Smooth muscle cell (in vitro differentiated cells): ENCODE measurements around the gene TLR9. TPM values are rescaled to one million over a fixed set of nuclear protein-coding genes. Genes with fewer than 3 reads are reported as not detected.

Source experiments
- DNase-seq: peaks from one replicate; lab custom pipeline; 2025; ENCODE audit not compliant: unreplicated experiment; lab: John Stamatoyannopoulos, UW
- H2AFZ ChIP-seq: fragments of 200-600 bp; sonication (generic); 2 replicates; pipeline ENCODE4 v1.6.0; 2016; ENCODE audit warnings: antibody characterized with exemption, low read depth, mild to moderate bottlenecking
- H3F3A ChIP-seq: fragments of 200-600 bp; sonication (generic); 2 replicates; pipeline ENCODE4 v1.6.0; 2017; ENCODE audit warnings: antibody characterized with exemption, low read depth
- H3K27ac ChIP-seq: fragments of 200-600 bp; sonication (generic); 2 replicates; pipeline ENCODE4 v1.5.1; 2016; ENCODE audit warnings: low read depth, mild to moderate bottlenecking
- H3K27me3 ChIP-seq: fragments of 200-600 bp; sonication (generic); 2 replicates; pipeline ENCODE4 v1.6.1; 2016; ENCODE audit warnings: low read depth, mild to moderate bottlenecking
- H3K36me3 ChIP-seq: fragments of 200-600 bp; sonication (generic); 2 replicates; pipeline ENCODE4 v1.5.1; 2016; ENCODE audit warnings: low read depth
- H3K4me1 ChIP-seq: fragments of 200-600 bp; sonication (generic); 2 replicates; pipeline ENCODE4 v1.5.1; 2016; ENCODE audit warnings: low read depth
- H3K4me2 ChIP-seq: fragments of 200-600 bp; sonication (generic); 2 replicates; pipeline ENCODE4 v1.6.0; 2016; ENCODE audit warnings: mild to moderate bottlenecking
- H3K4me3 ChIP-seq: fragments of 200-600 bp; sonication (generic); 2 replicates; pipeline ENCODE4 v1.5.1; 2016; ENCODE audit warnings: mild to moderate bottlenecking
- H3K79me2 ChIP-seq: fragments of 200-600 bp; sonication (generic); 2 replicates; pipeline ENCODE4 v1.6.0; 2016; ENCODE audit warnings: low read depth, mild to moderate bottlenecking
- H3K9ac ChIP-seq: fragments of 200-600 bp; sonication (generic); 2 replicates; pipeline ENCODE4 v1.6.0; 2016; ENCODE audit warnings: low read depth
- H3K9me3 ChIP-seq: fragments of 200-600 bp; sonication (generic); replicated peaks from 2 replicates; pipeline ENCODE4 v1.5.1; 2016; ENCODE audit warnings: low read depth
- H4K20me1 ChIP-seq: fragments of 200-600 bp; sonication (generic); 2 replicates; pipeline ENCODE4 v1.6.0; 2016; ENCODE audit warnings: low read depth
- CTCF ChIP-seq: fragments of 200-600 bp; sonication (generic); IDR thresholded peaks from 2 replicates; pipeline ENCODE4 v1.5.1; 2017; ENCODE audit warnings: borderline replicate concordance, mild to moderate bottlenecking, antibody characterized with exemption; ENCODE audit not compliant: insufficient read depth, poor library complexity, severe bottlenecking
- WGBS: methylation state at CpG from one replicate; pipeline ENCODE4 v1.1.7; 2016; ENCODE audit warnings: low lambda C conversion rate; 5-methylcytosine and 5-hydroxymethylcytosine counted together
- polyA plus RNA-seq: library from polyadenylated mRNA; unstranded; fragments of >200 nt; fragmentation: Nextera tagmentation; extraction: Ambion mirVana; gene quantifications from 2 replicates; pipeline ENCODE4 v1.2.1, GENCODE V29; 2016
- total RNA-seq: library from RNA; depleted of rRNA; stranded (reverse); fragments of >200 nt; gene quantifications from 2 replicates; pipeline ENCODE4 v1.2.3, GENCODE V29; 2014

TLR9 gene
- total and polyA plus RNA-seq, 2 experiments from 2014 or later: 0.09 TPM; not detected in 1

GRCh38 chr3:52248816-52249547 is 23.5 kb upstream of the TLR9 start:
- peaks cover 4% of the 10 kb centered on the region for H3K4me1 ChIP-seq
- H3K79me2 ChIP-seq: no peaks in the 10 kb centered on the region
- no peaks in the 10 kb centered on the region for H3K27me3 ChIP-seq
- no peak for TF ChIP-seq CTCF
- H3K36me3 ChIP-seq: no peaks in the 10 kb centered on the region
- no peak overlapping the region for H3K9ac ChIP-seq
- H3K9me3 ChIP-seq: no peaks in the 10 kb centered on the region
- peaks cover 8% of the 10 kb centered on the region for H3F3A ChIP-seq
- H3K27ac ChIP-seq: no peak overlapping the region
- no peak for DNase-seq
- H2AFZ ChIP-seq: no peak overlapping the region
- 93% methylated on average over 10 of the region's 10 CpGs for WGBS
- H4K20me1 ChIP-seq: peaks cover 12% of the 10 kb centered on the region
- no peak overlapping the region for H3K4me2 ChIP-seq
- H3K4me3 ChIP-seq: no peak overlapping the region

- WGBS: 97% methylated on average over 10 of the region's 10 CpGs
- Histone ChIP-seq H3K27ac (no peak overlapping the region), H3K4me2 (no peak overlapping the region), H3F3A (peaks cover 4% of the 10 kb centered on the region), H3K9ac (no peak overlapping the region), H3K79me2 (no peaks in the 10 kb centered on the region), H4K20me1 (peaks cover 5% of the 10 kb centered on the region), H3K4me3 (no peak overlapping the region), H3K27me3 (no peaks in the 10 kb centered on the region), H2AFZ (no peak overlapping the region), H3K9me3 (no peaks in the 10 kb centered on the region), H3K36me3 (no peaks in the 10 kb centered on the region), H3K4me1 (peaks cover 4% of the 10 kb centered on the region)
- DNase-seq: no peak
- TF ChIP-seq CTCF: no peak
These were observed 22.7 kb upstream of the TLR9 start for GRCh38 chr3:52248165-52248541.

GRCh38 chr3:52247409-52248164 is 22.1 kb upstream of the TLR9 start:
- Histone ChIP-seq H3K79me2 (no peaks in the 10 kb centered on the region), H3K4me2 (no peak overlapping the region), H3F3A (peaks cover 4% of the 10 kb centered on the region), H3K27me3 (no peaks in the 10 kb centered on the region), H3K36me3 (no peaks in the 10 kb centered on the region), H3K27ac (no peak overlapping the region), H3K4me3 (no peak overlapping the region), H2AFZ (no peak overlapping the region), H4K20me1 (no peaks in the 10 kb centered on the region), H3K4me1 (peaks cover 4% of the 10 kb centered on the region), H3K9me3 (no peaks in the 10 kb centered on the region), H3K9ac (no peak overlapping the region)
- WGBS: 93% methylated on average over 7 of the region's 7 CpGs
- DNase-seq: no peak
- no peak for TF ChIP-seq CTCF
